Measurements from ENCODE around the gene GSK3B. TPM values are rescaled to one million over a fixed set of nuclear protein-coding genes. Genes with fewer than 3 reads are reported as not detected.

The GSK3B gene
- total RNA-seq, 3 donors from 2014 or later (not counting 1 experiment from before 2014, with no cell fraction given), result 61.3 to 67.0 (median 62.7) TPM

- peaks cover 21 to 28% of the 10 kb centered on the region in 2 donors for H3K4me1 Mint-ChIP-seq
- Histone ChIP-seq H3K9me3 (ENCODE audit: control insufficient read depth, insufficient read depth, low read length) (peaks cover 8% of the 10 kb centered on the region), H3K36me3 (ENCODE audit: control insufficient read depth, insufficient read depth, low read length) (peaks cover 13% of the 10 kb centered on the region), H3K4me3 (ENCODE audit: low read length) (no peak overlapping the region), H3K27ac (ENCODE audit: low read length) (no peak overlapping the region), H3K4me1 (ENCODE audit: control insufficient read depth, insufficient read depth, low read length) (no peaks in the 10 kb centered on the region), H3K27me3 (ENCODE audit: control insufficient read depth, insufficient read depth, low read length) (no peaks in the 10 kb centered on the region)
- DNase-seq (no peak), ATAC-seq (no peak)
- intact Hi-C loops (cut with micrococcal nuclease), result no loop called here
- TF ChIP-seq, protein P1, sequence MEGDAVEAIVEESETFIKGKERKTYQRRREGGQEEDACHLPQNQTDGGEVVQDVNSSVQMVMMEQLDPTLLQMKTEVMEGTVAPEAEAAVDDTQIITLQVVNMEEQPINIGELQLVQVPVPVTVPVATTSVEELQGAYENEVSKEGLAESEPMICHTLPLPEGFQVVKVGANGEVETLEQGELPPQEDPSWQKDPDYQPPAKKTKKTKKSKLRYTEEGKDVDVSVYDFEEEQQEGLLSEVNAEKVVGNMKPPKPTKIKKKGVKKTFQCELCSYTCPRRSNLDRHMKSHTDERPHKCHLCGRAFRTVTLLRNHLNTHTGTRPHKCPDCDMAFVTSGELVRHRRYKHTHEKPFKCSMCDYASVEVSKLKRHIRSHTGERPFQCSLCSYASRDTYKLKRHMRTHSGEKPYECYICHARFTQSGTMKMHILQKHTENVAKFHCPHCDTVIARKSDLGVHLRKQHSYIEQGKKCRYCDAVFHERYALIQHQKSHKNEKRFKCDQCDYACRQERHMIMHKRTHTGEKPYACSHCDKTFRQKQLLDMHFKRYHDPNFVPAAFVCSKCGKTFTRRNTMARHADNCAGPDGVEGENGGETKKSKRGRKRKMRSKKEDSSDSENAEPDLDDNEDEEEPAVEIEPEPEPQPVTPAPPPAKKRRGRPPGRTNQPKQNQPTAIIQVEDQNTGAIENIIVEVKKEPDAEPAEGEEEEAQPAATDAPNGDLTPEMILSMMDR (IDR thresholded peaks at IDR 0.05), result no peak
- 96% methylated on average over 3 of the region's 3 CpGs for WGBS (ENCODE audit: insufficient coverage)
- no peak overlapping the region for H3K4me3 Mint-ChIP-seq
- H3K27ac Mint-ChIP-seq, result no peak overlapping the region
- peaks cover 2 to 5% of the 10 kb centered on the region in 2 donors for H3K9me3 Mint-ChIP-seq
- no peaks in the 10 kb centered on the region for H3K27me3 Mint-ChIP-seq (ENCODE audit: low read depth in 2 of 2)
- H3K36me3 Mint-ChIP-seq, result peaks cover 33% of the 10 kb centered on the region
Observed at GRCh38 chr3:119885746-119886530, 208.3 kb downstream of the GSK3B start.

GRCh38 chr3:119884161-119884557, 210.1 kb downstream of the GSK3B start:
- Mint-ChIP-seq H3K27me3 (ENCODE audit: low read depth in 2 of 2) (no peaks in the 10 kb centered on the region), H3K36me3 (peaks cover 34% of the 10 kb centered on the region), H3K4me3 (no peak overlapping the region), H3K4me1 (peaks cover 26 to 28% of the 10 kb centered on the region in 2 donors), H3K9me3 (peaks cover 2 to 3% of the 10 kb centered on the region in 2 donors), H3K27ac (peak overlapping the region in 1 of 2 donors; percentile 12)
- 90% methylated on average over 4 of the region's 4 CpGs for WGBS (ENCODE audit: insufficient coverage)
- TF ChIP-seq, protein P1 (IDR thresholded peaks at IDR 0.05), result no peak
- intact Hi-C loops (cut with micrococcal nuclease), result no loop called here
- Histone ChIP-seq H3K27me3 (ENCODE audit: control insufficient read depth, insufficient read depth, low read length) (no peaks in the 10 kb centered on the region), H3K4me3 (ENCODE audit: low read length) (no peak overlapping the region), H3K27ac (ENCODE audit: low read length) (no peak overlapping the region), H3K4me1 (ENCODE audit: control insufficient read depth, insufficient read depth, low read length) (no peaks in the 10 kb centered on the region), H3K9me3 (ENCODE audit: control insufficient read depth, insufficient read depth, low read length) (peaks cover 8% of the 10 kb centered on the region), H3K36me3 (ENCODE audit: control insufficient read depth, insufficient read depth, low read length) (peaks cover 13% of the 10 kb centered on the region)
- ATAC-seq, result no peak
- DNase-seq, result no peak

GRCh38 chr3:119883461-119884160, 210.6 kb downstream of the GSK3B start:
- H3K27me3 Mint-ChIP-seq (ENCODE audit: low read depth in 2 of 2), result no peaks in the 10 kb centered on the region
- no peak overlapping the region for H3K4me3 ChIP-seq (ENCODE audit: low read length)
- H3K36me3 ChIP-seq (ENCODE audit: control insufficient read depth, insufficient read depth, low read length), result peaks cover 9% of the 10 kb centered on the region
- peak overlapping the region in 1 of 2 donors; percentile 12 for H3K27ac Mint-ChIP-seq
- TF ChIP-seq, protein P1 (IDR thresholded peaks at IDR 0.05), result no peak
- no peaks in the 10 kb centered on the region for H3K27me3 ChIP-seq (ENCODE audit: control insufficient read depth, insufficient read depth, low read length)
- 97% methylated on average over 1 of the region's 1 CpG for WGBS (ENCODE audit: insufficient coverage)
- H3K4me3 Mint-ChIP-seq, result no peak overlapping the region
- peaks cover 3% of the 10 kb centered on the region for H3K9me3 ChIP-seq (ENCODE audit: control insufficient read depth, insufficient read depth, low read length)
- intact Hi-C loops (cut with micrococcal nuclease), result no loop called here
- H3K4me1 ChIP-seq (ENCODE audit: control insufficient read depth, insufficient read depth, low read length), result no peaks in the 10 kb centered on the region
- H3K9me3 Mint-ChIP-seq, result no peaks in the 10 kb centered on the region
- no peak overlapping the region for H3K27ac ChIP-seq (ENCODE audit: low read length)
- DNase-seq (no peak), ATAC-seq (no peak)
- peaks cover 29% of the 10 kb centered on the region for H3K36me3 Mint-ChIP-seq
- H3K4me1 Mint-ChIP-seq, result peaks cover 26 to 28% of the 10 kb centered on the region in 2 donors
